ENCODE data around the gene GTSE1.

GTSE1 gene

DNA sequence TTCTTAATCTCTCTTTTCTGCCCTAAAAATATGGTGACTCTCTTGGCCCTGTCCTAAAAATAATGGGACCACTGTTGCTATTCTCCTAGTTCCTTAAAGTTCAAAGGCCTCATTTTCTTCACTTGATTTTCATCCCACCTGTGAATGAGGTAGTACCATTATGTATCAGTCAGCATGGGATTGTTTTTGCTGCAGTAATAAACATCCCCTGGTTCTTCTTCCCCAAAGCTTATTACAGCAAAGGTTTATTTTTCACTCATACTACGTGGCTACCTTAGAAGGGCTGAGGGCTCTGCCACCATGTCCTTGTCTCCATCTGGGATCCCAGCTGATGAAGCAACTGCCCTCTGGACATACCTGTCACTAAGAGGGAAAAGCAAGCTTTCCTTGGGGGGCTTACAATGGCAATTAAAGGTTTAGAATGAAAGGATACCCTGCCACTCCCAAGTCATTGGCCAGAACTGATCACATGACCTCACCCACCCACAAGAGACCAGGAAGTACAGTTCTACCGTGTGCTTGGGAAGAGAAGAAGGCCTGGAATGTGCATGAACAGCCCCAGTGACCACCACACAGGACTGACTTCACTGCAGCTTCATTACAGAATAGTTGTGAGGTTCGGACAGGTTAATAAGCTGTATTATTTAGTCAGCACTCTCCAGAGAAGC, 21.1 kb upstream of the GTSE1 start:
- DNase-seq: no peak

GRCh38 chr22:46276563-46276962, 20.1 kb upstream of the GTSE1 start:
- DNase-seq: no peak

DNA sequence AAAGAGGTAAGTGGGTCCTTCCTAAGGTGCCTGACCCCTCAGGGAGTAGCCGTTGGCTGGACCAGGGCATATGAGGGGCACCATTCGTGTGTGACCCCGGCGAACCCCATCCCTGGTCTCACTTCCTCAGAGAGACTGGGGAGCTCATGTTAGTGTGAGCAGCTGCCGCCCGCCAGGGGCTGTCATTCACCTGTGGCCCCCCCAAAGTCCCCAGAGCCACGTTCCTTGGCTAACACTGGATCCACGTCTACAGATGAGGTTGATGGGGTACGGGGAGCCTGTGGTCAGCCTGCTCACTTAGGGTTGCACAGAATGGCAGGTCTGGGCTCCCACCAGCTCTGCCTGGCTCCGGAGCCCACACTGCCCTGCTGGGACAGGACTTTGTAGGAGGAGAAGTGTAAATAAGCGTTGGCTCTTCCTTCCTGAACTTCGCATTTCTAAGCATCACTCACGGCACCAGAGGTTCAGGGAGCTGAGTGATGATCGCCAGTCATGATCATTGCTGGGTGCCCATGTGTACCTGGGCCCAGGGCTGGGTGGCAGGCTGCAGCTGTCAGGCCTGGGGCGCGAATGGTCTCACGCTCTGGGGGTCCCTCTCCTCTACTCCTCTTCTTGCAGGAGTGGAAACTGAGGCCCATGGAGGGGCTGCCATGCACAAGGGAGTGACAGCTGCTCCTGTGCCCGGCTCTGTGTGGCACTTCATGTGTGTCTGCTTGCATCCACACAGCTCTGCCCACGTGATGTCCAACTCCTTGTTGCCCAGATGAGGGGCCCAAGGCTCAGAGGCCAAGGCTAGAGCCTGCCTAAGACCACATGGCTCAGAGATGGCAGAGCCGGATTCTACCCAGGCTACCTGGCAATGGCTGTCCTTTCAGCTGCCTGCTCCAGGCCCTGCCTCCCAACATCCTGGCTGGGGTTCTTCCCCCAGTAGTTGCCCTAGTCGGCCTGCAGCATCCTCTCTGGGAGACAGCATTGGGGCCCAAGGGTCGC, 17.7 kb upstream of the GTSE1 start:
- DNase-seq: no peak

GRCh38 chr22:46280063-46280817, 16.4 kb upstream of the GTSE1 start:
- no peak for DNase-seq

- peak; percentile 71 for DNase-seq
Measured at GRCh38 chr22:46280999-46281623, 15.6 kb upstream of the GTSE1 start.

DNA sequence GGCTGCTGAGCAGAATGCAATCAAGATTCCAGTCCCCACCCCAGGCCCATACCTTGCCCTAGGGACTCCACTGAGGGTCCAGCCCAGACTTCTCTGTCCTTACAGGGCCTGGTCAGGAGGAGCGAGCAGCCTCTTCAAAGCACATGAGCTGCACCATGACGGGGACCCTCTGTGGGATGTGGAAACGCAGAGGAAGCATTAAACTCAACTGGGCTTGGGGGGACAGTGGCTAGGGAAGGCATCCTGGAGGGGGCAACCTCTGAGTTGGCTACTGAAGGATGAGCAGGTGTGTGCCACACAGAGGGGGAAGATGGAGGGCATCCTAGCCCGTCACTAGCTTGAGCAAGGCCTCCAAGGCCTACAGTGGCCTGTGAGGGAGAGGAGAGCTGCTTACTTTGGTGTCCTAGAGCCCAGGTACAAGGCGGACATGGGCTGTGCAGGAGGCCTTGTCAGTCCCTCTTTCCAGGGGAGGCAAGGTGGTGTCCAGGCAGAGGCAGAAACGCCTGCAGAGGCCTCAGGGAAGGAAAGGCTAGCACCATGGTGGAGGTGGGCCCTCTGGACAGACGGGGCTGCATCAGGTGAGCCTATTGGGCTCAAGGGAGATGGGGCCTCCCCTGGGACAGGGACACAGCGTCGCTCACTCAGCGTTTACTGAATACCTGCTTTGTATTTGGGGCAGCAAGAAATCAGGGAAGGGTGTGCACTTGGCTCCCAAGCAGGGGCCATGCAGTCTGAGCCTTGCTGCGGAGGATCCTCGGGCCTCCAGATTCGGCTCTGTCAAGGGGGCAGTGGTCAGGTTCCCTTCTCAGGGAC, 14.6 kb upstream of the GTSE1 start:
- no peak for DNase-seq

DNA sequence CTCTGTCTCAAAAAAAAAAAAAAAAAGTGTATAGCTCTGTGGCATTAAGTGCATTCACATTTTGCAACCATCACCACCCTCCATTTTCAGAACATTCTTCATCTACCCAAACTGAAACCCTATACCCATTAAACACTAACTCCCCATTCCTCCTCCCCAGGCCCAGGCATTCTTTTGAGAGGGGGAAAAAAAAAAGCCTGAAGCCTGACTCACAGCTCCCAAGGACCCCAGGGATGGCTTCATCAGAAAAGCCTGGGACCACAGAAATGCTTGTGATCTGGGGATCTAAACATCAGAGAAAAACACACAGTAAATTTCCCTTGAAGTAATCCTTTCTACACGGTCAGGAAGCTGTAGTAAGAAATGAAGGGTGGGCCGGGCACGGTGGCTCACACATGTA, 10.7 kb upstream of the GTSE1 start:
- no peak for DNase-seq

- no peak for DNase-seq
Measured at GRCh38 chr22:46286941-46287872, 9.5 kb upstream of the GTSE1 start.

DNA sequence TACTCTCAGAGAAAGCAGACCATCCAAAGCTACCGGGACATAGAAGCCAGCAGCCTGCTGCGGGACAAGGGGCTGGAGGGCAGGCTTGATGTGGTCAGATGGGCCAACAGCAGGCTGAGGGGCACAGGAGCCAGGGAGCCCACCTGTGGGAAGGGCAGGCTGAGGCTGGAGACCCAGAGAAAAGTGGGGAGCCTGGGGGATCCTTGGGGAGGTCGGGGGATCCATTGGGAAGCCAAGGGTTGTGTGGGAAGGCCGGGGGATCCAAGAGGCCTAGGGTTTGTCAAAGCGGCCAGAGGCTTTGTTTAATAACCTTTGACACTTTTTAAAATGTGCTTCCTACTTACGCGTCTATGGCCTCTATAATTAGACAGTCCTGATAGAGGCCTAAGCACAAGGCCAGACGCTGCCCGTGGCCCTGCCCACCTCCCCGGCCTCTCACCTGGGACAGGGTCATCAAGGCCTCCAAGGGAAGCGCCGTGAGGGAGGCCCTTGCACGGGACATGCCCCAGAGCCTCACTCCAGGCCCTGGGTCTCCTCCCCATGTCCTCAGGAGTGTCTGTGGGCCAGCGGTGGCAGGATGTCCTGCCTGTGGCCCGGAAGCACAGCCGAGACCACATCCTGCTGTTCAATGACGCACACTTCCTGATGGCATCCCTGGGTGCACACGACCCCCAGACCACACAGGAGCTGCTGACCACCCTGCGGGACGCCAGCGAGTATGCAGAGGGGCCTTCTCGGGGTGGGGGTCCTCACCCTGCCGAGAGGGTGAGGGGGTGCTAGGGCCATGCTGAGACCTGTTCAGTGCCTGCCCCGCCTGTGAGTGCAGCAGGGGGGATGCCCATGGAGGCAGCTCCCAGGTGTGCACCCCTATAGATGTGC, 8.6 kb upstream of the GTSE1 start:
- DNase-seq: peak; percentile 55

DNA sequence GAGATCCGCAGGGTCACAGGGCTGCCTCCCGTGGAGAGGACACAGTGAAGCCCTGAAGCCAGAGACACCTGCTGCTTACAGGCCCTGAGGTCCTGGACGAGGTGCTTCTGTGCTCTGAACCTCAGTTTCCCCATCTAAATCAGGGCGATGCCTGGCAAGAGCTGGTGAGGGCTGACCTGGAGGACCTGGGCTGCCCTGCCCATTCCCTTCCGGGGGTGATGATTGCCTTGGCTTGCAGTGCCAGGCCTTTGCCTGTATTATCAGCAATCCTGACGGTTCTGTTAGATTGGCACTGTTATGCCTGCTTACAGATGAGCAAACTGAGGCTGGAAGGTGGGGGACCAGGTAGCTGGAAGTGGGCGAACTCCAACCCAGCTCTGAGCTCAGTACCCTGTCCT, 7.8 kb upstream of the GTSE1 start:
- no peak for DNase-seq

DNA sequence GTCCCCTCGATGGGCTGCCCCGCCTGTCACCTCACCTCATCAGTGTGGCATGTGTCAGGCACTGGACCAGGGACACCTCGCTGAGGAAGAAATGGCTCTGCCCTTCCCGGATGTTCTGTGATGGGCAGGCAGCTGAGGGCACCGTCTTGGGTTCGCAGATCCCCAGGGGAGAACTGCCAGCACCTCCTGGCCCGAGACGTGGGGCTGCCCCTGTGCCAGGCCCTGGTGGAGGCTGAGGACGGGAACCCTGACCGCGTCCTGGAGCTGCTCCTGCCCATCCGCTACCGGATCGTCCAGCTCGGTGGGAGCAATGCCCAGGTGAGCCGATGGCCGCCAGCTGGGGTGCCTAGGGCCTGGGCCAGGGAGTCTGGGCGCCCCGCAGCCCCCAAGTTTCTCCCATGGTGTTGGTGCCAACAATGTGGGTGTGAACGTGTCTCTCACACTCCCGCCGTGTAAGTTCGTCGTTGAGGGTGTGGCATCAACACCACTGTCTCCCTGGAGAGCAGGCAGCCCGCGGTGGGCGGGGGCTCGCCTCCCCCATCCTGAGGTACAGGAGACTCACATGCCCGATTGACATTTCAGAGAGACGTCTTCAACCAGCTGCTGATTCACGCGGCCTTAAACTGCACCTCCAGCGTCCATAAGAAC, 7.3 kb upstream of the GTSE1 start:
- DNase-seq: peak; percentile 57

GRCh38 chr22:46290121-46290842, 6.4 kb upstream of the GTSE1 start:
- DNase-seq: peak; percentile 15

DNA sequence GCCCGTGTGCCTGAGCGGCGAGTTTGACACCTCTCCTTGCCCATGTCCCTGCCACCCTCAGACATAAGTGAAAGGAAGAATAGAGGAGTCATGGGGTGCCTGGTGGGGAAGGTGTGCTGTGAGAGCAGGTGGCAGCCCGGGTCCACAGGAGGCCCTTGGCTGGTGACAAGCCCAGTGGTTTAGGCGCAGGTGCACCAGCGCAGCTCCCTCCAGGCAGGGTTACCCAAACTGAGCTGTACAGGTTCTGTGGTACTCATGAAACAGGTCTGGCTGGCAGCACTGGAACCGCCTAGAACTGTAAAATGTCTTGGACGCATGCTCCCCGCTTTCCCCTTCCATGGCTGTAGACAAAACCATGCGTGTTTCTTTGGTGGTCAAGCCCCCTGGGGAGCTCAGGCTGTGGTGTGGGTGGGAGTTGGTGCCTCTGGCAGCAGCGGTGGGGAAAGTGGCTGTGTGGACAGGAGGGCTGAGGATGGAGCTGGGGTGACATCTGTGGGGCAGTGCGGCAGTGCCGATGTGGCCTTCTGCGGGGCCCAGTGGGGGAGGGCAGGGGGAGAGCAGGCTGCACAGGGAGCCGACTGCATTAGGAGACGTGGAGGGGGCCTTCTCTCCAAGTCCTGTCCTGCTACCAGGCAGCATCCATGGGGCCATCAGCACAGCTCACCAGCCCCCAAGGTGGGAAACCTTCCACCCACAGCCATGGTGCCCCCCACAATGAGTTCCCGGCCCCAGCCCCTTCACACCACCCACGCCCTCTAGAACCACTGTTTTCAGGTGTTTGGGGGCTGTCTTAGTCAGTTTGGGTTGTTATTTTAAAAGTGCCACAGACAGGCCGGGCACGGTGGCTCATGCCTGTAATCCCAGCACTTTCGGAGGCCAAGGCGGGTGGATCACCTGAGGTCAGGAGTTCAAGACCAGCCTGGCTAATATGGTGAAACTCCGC, 5.6 kb upstream of the GTSE1 start:
- no peak for DNase-seq

DNA sequence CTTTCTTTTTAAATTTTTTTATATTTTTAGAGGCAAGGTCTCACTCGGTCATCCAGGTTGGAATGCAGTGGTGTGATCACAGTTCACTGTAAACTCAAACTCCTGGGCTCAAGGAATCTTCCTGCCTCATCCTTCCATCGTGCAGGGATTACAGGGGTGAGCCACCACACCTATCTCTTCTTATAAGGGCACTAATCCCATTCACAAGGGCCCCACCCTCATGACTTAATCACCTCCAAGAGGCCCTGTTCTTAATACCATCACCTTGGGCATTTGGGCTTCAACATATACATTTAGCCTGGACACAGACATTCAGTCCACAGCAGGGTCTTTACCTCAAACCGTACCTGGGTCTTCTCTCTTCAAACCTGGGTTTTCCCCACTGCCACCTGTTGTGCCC, 4.5 kb upstream of the GTSE1 start:
- no peak for DNase-seq

DNA sequence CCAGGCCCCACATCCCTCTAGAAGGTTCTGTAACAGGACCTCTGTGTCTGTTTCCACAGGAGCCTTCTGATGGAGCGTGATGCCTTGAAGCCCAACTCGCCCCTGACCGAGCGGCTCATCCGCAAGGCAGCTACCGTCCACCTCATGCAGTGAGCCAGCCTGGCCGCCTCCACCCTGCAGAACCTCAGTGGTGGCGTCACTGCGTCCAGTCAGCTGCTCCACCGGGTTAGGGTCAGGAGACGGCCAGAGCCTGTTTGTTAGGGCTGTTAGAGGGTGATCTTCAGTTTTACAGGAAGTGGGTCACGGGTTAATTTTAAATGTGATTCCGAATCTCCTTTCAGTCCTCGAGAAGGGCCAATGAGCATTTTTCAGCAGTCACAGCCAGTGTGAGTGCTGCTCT, 3.9 kb upstream of the GTSE1 start:
- no peak for DNase-seq

- DNase-seq: no peak
Measured at GRCh38 chr22:46293577-46294260, 3.0 kb upstream of the GTSE1 start.

DNA sequence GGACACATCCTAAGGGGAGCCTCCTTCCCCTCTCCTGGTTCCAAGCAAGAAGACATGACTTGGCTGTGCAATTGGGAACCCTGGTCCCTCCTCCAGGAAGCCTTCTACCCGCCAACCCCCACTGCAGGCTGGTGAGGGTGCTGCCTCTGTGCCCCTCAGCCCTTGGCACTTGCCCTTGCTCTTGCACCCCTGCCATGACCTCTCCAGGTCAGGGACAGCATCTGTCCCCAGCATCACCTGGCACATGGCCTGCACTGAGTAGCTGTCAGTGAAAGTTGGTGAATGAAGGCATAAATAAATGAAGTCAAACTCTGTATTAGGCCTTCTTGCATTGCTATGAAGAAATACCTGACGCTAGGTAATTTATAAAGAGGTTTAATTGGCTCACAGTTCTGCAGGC, 1.9 kb upstream of the GTSE1 start:
- no peak for DNase-seq
